NCI-H1092 (cell line): Measurements from ENCODE around the gene LCP2.

Source experiments
- DNase-seq: peaks from one replicate; lab custom pipeline; 2025; lab: John Stamatoyannopoulos, UW

The LCP2 gene

GRCh38 chr5:170296036-170296934 lies 1.3 kb downstream of the LCP2 start:
- DNase-seq: no peak

- DNase-seq: no peak
Observed at GRCh38 chr5:170294556-170294955, 3.0 kb downstream of the LCP2 start.

- no peak for DNase-seq
Observed at GRCh38 chr5:170294057-170294456, 3.5 kb downstream of the LCP2 start.

GRCh38 chr5:170293273-170293672 lies 4.3 kb downstream of the LCP2 start:
- DNase-seq: no peak

- no peak for DNase-seq
Observed at GRCh38 chr5:170292179-170293104, 5.1 kb downstream of the LCP2 start.

- DNase-seq: no peak
Observed at GRCh38 chr5:170290498-170290897, 7.1 kb downstream of the LCP2 start.

- no peak for DNase-seq
Observed at GRCh38 chr5:170289764-170290163, 7.8 kb downstream of the LCP2 start.

- no peak for DNase-seq
Observed at GRCh38 chr5:170289121-170289520, 8.5 kb downstream of the LCP2 start.

GRCh38 chr5:170288551-170288950 lies 9.0 kb downstream of the LCP2 start:
- no peak for DNase-seq

GRCh38 chr5:170288151-170288550 lies 9.4 kb downstream of the LCP2 start:
- no peak for DNase-seq

GRCh38 chr5:170287532-170287931 lies 10.0 kb downstream of the LCP2 start:
- no peak for DNase-seq

- no peak for DNase-seq
Observed at GRCh38 chr5:170286386-170286925, 11.1 kb downstream of the LCP2 start.

- no peak for DNase-seq
Observed at GRCh38 chr5:170285181-170285580, 12.4 kb downstream of the LCP2 start.

- no peak for DNase-seq
Observed at GRCh38 chr5:170284231-170284630, 13.3 kb downstream of the LCP2 start.

GRCh38 chr5:170283296-170283695 lies 14.3 kb downstream of the LCP2 start:
- DNase-seq: no peak

GRCh38 chr5:170280011-170280493 lies 17.5 kb downstream of the LCP2 start:
- DNase-seq: no peak

GRCh38 chr5:170279459-170279817 lies 18.1 kb downstream of the LCP2 start:
- DNase-seq: no peak

- no peak for DNase-seq
Observed at GRCh38 chr5:170278611-170279458, 18.7 kb downstream of the LCP2 start.

- no peak for DNase-seq
Observed at GRCh38 chr5:170277867-170278281, 19.7 kb downstream of the LCP2 start.

- DNase-seq: no peak
Observed at GRCh38 chr5:170276140-170276539, 21.4 kb downstream of the LCP2 start.

- no peak for DNase-seq
Observed at GRCh38 chr5:170275376-170275994, 22.1 kb downstream of the LCP2 start.
